Pancreas (tissue), 10 donors: ENCODE measurements around the gene ALDH1L2. TPM values are rescaled to one million over a fixed set of nuclear protein-coding genes. Genes with fewer than 3 reads are reported as not detected.
"Not testable (repeated sequence)": the region's sequence is repeated elsewhere in the genome, so short reads cannot be mapped to it uniquely, and the experiment has no call there.

ENCODE experiments used
- ATAC-seq, 4 donors: fragments of 200-7000 bp; cut with Tn5 transposase; one replicate each; pipeline versions ENCODE4 v1.8.0 to v1.9.1; 2020; ENCODE audit warnings: mild to moderate bottlenecking in 4 of 4, moderate library complexity in 4 of 4
- DNase-seq, 6 donors: peaks; one replicate each; pipeline ENCODE4 v3.0.0-alpha.2; 2020
- FAIRE-seq: peaks from 2 replicates; lab custom pipeline; 2012; peaks lifted over from hg19 to GRCh38; lab: Jason Lieb, UNC
- H3K27ac ChIP-seq, 4 donors: fragments of 200-600 bp; sonication (generic); 1 replicate in 3 of 4; 2 replicates in 1 of 4; pipeline versions ENCODE4 v1.5.0 to v1.8.0; 2020
- H3K27me3 ChIP-seq, 4 donors: fragments of 200-600 bp; one replicate each; pipeline ENCODE4 v1.8.0; 2021
- H3K36me3 ChIP-seq, 3 donors: fragments of 200-600 bp; sonication (generic) in 1 of 3; one replicate each; pipeline versions ENCODE4 v1.5.0 to v1.8.0; 2020 to 2021
- H3K4me1 ChIP-seq, 3 donors: fragments of 200-600 bp; one replicate each; pipeline ENCODE4 v1.8.0; 2021
- H3K4me3 ChIP-seq, 4 donors: fragments of 200-600 bp; sonication (generic) in 2 of 4; one replicate each; pipeline versions ENCODE4 v1.5.0 to v1.8.0; 2020 to 2021
- H3K9me3 ChIP-seq, 4 donors: fragments of 200-600 bp; one replicate each; pipeline ENCODE4 v1.8.0; 2021
- WGBS, 2 donors: extraction: QIAGEN DNeasy Blood & Tissue Kit; methylation state at CpG; one replicate each; pipeline ENCODE4 v1.1.7; 2013; 5-methylcytosine and 5-hydroxymethylcytosine counted together
- intact Hi-C, 3 donors: fragments of 100-400 bp; cut with DNase I; formaldehyde crosslinking; loops; one replicate each; pipeline versions ENCODE4 v1.11.1 to v1.14.2; 2022
- polyA plus RNA-seq, 2 donors: library from polyadenylated mRNA; stranded (reverse); fragments of 200-250 nt; gene quantifications; one replicate each; pipeline ENCODE4 v1.2.3, GENCODE V29; 2013
- total RNA-seq, 6 donors: library from RNA; stranded (reverse); fragmentation: NEBNext Ultra II Directional in 4 of 6; extraction: Animal tissue kit (Norgen Biotek cat#: 25700) in 4 of 6; gene quantifications; one replicate each; pipeline versions ENCODE4 v1.2.1 to v1.2.4, GENCODE V29; 2021 to 2023
- TF ChIP-seq, protein P1 (sequence below), 4 donors: fragments of 200-600 bp; sonication (generic) in 3 of 4; IDR thresholded peaks; one replicate each; pipeline versions ENCODE4 v1.5.0 to v1.8.0; 2021; ENCODE audit warnings: antibody characterized with exemption in 4 of 4
- donor health status: healthy with polysubstance abuse.
- donor health status: DM: no; HTN: no; CAD: no; lungs with moderate emphysema.
- donor health status: DM: no; HTN: no; CAD: no.
- donor health status: control.
- donor health status: control.
- donor health status: Bipolar disorder and iron deficiency.
- donor health status: DM: yes; HTN: yes; CAD: no.
- donor health status: DM: no; HTN: no; CAD: no.
- donor health status: DM: no; HTN: no; CAD: no.
- donor health status: DM: yes; HTN: yes; CAD: no.

ALDH1L2 gene
- total and polyA plus RNA-seq, 8 donors = 6.0 to 90.9 (median 33.1) TPM

DNA sequence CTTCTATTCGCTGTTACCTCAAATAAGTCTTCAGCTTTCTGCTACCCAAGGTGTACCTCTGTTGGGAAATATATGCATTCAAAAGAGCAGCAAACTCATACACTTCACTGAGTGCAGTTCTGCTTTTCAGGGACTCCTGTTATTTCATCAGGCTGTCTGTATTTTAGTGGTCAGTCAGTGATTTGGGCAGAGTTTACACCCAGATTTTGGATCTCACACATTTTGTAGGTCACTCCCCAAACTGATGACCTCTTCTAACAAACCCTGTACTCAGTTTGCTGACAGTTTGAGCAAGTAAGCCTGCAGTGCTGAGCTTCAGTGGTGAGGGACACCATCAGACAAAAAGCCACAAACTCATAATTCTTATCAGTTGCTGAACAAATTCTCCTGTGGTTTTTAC lies 15.1 kb upstream of the ALDH1L2 start:
- FAIRE-seq (no peak), ATAC-seq (no peak), DNase-seq (no peak)
- Histone ChIP-seq H3K27ac (no peak overlapping the region), H3K27me3 (no peaks in the 10 kb centered on the region), H3K4me3 (no peak overlapping the region), H3K4me1 (peaks cover 0 to 11% (median 0%) of the 10 kb centered on the region in 3 donors), H3K9me3 (no peaks in the 10 kb centered on the region), H3K36me3 (no peaks in the 10 kb centered on the region)
- WGBS, 2 donors = 93 to 94% methylated on average over 1 of the region's 1 CpG
- intact Hi-C loops = no loop called here
- TF ChIP-seq, protein P1, sequence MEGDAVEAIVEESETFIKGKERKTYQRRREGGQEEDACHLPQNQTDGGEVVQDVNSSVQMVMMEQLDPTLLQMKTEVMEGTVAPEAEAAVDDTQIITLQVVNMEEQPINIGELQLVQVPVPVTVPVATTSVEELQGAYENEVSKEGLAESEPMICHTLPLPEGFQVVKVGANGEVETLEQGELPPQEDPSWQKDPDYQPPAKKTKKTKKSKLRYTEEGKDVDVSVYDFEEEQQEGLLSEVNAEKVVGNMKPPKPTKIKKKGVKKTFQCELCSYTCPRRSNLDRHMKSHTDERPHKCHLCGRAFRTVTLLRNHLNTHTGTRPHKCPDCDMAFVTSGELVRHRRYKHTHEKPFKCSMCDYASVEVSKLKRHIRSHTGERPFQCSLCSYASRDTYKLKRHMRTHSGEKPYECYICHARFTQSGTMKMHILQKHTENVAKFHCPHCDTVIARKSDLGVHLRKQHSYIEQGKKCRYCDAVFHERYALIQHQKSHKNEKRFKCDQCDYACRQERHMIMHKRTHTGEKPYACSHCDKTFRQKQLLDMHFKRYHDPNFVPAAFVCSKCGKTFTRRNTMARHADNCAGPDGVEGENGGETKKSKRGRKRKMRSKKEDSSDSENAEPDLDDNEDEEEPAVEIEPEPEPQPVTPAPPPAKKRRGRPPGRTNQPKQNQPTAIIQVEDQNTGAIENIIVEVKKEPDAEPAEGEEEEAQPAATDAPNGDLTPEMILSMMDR (IDR thresholded peaks at IDR 0.05) = no peak

DNA sequence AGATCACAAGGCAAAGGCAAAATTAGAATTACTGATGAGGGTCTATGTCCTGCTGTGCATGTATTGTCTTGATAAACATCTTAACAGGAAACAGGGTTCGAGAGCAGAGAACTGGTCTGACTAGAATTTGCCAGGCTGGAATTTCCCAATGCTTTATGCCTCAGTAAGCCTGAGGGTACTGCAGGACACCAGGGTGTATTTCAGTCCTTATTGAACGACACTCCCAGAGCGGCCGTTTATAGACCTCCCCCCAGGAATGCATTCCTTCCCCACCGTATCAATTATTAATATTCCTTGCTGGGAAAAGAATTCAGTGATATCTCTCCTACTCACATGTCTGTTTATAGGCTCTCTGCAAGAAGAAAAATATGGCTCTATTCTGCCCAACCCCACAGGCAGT lies 11.1 kb upstream of the ALDH1L2 start:
- WGBS, 2 donors = 87 to 94% methylated on average over 5 of the region's 5 CpGs
- FAIRE-seq, H3K9me3 ChIP-seq, intact Hi-C loops, H3K36me3 ChIP-seq, DNase-seq, ATAC-seq, H3K27me3 ChIP-seq, H3K27ac ChIP-seq, H3K4me1 ChIP-seq, H3K4me3 ChIP-seq: not testable (repeated sequence)

DNA sequence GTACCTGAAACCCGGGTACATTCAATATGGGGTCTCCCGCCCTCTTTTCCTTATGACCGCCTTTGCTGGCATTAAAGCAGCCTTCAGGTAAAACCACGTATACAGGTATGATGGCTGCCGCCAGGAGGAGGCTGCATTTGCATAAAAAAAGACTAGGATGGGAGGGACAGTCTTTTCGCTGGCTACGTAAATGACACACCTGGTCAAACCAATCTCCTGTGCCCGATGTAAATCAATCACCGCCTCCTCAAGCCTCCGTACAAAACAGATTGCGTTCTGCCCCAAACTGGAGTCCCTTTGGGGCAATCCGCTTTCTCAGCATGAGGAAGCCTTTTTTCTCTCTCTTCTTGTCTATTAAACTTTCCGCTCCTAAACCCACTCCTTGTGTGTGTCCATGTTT lies 8.1 kb upstream of the ALDH1L2 start:
- TF ChIP-seq, protein P1 (IDR thresholded peaks at IDR 0.05) = no peak
- peak overlapping the region in 2 of 4 donors; percentile 57 for H3K27ac ChIP-seq
- intact Hi-C loops = no loop called here
- FAIRE-seq (no peak), DNase-seq (peak in 4 of 6 donors; percentile 29 to 57 (median 50)), ATAC-seq (peak; percentile 86 to 97 (median 94))
- no peaks in the 10 kb centered on the region for H3K36me3 ChIP-seq
- no peaks in the 10 kb centered on the region for H3K9me3 ChIP-seq
- 17 to 33% methylated on average over 13 of the region's 13 CpGs for WGBS, 2 donors
- no peaks in the 10 kb centered on the region for H3K4me1 ChIP-seq
- no peaks in the 10 kb centered on the region for H3K27me3 ChIP-seq
- H3K4me3 ChIP-seq = peak overlapping the region in 3 of 4 donors; percentile 7 to 32 (median 24)

DNA sequence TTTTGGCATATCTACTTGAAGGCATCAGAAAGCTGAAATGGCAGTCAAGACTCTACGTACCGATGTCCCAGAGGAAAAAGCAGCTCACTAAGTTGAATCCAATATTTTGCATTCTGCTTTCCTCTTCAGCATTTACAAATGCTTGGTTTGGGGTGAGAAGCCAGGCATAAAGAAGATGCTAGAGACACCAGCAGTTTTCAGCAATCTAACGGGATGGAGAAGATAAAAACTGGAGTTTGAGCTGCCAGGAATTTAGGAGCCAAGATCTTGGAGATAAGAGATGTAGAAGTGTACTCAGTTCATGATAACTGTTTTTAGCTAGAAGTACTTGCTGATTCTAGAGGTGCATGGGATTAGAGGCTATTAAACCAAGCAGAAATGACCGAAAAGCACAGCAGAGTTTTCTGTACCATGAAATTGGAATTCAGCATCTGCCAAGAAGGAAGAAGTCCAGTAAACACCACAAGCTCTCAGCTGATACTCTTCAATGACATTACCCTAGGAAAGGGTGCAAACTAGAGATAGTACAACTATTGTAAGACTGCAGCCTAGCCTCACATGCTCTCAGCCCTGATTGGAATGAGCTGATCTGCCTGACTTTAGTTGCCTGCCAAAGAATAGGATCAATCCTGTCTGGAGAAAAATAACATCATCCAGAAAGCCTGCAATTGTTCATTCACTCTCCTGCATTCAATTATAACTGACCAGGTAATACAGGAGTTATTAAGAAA lies 7.4 kb upstream of the ALDH1L2 start:
- Histone ChIP-seq H3K36me3 (no peaks in the 10 kb centered on the region), H3K27ac (peak overlapping the region in 2 of 4 donors; percentile 57), H3K27me3 (no peaks in the 10 kb centered on the region), H3K4me3 (peak overlapping the region in 3 of 4 donors; percentile 7 to 32 (median 24)), H3K9me3 (no peaks in the 10 kb centered on the region), H3K4me1 (no peaks in the 10 kb centered on the region)
- DNase-seq = no peak
- intact Hi-C loops = no loop called here
- no peak for FAIRE-seq
- peak; percentile 11 to 66 (median 46) for ATAC-seq
- TF ChIP-seq, protein P1 (IDR thresholded peaks at IDR 0.05) = no peak
- 45 to 62% methylated on average over 4 of the region's 4 CpGs for WGBS, 2 donors

DNA sequence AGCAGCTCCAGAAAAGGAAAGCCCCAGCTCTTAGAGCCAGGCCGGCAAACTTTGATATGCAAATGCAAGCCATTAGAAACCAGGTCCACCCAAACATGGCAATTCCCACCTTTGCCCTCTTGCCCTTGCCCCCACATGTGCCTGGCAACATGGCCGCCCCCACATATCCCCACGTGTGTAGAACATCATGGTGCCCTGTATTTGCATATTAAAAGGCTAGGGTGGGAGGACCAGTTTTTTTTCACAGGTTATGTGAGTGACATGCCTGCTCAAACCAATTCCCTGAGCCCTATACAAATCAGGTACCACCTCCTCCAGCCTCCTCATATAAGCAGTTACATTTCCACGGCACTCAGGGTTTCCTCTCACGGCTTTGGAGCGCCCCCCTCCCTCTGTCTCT lies 6.1 kb upstream of the ALDH1L2 start:
- ATAC-seq (no peak), DNase-seq (no peak), FAIRE-seq (no peak)
- Histone ChIP-seq H3K4me1 (no peaks in the 10 kb centered on the region), H3K27ac (no peak overlapping the region), H3K36me3 (no peaks in the 10 kb centered on the region), H3K27me3 (no peaks in the 10 kb centered on the region), H3K4me3 (no peak overlapping the region), H3K9me3 (no peaks in the 10 kb centered on the region)
- TF ChIP-seq, protein P1 (IDR thresholded peaks at IDR 0.05) = no peak
- 82 to 89% methylated on average over 6 of the region's 6 CpGs for WGBS, 2 donors
- intact Hi-C loops = no loop called here
